GM18907 (cell line): ENCODE results near the gene TNFRSF18.

Source experiments
- ATAC-seq: cut with Tn5 transposase; IDR thresholded peaks from one replicate; pipeline ENCODE4 v1.9.1; 2021; ENCODE audit warnings: mild to moderate bottlenecking, moderate library complexity; ENCODE audit not compliant: unreplicated experiment

TNFRSF18 gene

DNA sequence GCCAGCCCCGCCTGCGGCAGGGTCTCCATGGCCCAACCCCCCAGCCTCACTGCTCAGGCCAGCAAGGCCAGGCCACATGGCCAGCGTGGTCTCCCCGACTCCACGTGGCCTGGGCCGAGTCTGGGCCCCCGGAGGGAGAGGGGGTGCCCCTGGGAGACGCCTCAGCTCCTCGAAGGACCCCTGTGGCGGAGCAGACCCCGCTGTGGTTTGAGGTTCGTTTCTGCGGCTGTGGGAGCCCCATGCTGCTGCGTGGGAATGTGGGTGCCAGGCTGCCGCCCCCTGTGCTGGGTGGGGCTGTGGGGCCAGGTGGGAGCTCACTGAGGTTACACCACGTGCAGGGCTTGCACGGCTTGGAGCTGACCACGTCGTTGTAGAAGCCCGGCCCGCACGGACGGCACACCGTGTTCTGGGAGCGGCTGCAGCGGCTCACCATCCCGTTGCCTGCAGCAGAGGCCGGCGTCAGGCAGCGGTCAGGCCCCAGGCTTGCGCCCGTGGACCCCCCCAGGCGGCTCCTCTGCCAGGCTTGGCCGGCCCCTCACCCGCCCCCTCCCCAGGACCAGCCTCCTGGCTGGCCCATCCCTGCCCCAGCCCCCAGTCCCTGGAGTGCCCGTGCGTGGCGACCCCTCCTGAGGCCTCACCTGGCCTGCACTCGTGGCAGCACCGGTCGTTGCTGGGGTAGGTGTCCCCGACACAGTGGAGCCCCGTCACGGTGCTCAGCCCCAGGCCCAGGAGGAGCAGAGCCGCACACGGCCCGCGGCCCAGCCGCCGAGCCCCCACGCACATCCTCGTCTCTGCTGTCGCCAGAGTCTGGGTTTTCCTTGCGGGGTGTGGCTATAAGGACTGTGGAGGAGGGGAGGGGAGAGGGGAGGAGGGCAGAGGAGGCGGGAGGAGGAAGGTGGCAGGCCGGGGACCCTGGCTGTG lies 7.2 kb upstream of the TNFRSF18 start, which contains the start of gene TNFRSF4:
TNFRSF4 (minus strand) TSS at position 809 of the 921 bp plus-strand sequence; CDS start at position 783, 26 bp downstream.
- no peak for ATAC-seq

DNA sequence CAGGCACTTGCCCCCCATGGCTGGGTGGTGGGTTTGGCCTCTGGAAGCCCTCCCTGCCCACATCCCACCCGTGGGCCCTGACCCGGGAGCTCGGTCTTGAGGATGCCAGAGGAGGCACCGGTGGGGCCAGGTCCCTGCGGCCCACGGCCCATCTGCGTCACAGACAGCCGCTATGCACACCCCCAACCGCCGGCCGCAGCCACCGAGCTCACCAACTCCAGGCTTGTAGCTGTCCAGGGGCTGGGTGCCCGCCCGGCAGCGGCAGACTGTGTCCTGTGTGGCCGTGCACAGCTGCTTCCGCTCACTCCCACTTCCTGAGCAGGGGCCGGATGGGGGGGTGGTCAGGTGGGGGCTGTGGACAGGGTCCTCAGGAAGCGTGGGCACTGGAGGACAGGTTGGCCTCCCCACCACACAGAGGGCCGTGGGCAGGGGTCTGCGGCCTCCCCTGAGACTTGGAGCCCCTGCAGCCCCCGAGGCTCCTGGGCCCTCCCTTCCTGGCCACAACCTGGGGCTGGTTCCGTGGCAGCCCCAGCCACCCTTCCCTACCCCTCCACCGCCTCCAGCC lies 6.5 kb upstream of the TNFRSF18 start:
- ATAC-seq, result no peak

DNA sequence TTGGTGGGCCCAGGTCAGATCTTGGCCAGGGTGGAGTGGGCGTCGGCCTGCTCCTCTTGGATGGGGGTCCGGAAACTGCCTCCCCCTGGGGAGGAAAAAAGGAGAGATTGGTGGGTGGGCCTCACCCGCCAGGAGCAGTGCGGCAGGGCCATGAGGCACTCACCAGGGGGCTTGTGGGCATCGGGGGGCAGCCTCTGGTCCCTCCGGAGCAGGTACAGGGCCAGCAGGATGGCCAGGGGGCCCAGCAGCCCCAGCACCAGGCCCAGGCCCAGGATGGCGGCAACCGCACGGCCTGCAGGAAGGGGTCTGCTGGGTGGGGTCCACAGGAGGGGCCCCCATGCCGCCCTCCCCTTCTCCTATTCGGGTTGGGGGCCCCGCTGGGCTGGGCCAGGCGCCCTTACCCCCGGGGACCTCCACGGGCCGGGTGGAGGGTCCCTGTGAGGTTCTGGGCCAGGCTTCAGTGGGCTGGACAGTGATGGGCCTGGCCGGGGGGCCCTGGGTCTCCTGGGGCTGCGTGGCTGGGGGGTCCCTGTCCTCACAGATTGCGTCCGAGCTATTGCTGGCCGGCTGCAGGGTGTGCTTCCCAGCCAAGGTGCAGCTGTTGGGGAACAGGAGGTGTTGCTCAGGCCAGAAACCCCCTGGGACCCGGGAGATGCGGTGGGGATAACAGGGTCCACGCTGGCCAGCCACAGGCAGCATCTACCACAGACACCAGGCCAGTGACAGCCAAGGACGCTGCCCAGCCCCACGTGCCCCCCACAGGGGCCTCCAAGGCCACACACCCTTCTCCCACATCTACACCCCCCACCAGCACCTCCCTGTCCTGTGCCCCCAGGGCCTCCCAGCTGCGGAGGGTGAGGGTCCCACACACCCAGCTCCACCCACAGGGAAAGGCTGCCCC lies 5.4 kb upstream of the TNFRSF18 start:
- no peak for ATAC-seq

DNA sequence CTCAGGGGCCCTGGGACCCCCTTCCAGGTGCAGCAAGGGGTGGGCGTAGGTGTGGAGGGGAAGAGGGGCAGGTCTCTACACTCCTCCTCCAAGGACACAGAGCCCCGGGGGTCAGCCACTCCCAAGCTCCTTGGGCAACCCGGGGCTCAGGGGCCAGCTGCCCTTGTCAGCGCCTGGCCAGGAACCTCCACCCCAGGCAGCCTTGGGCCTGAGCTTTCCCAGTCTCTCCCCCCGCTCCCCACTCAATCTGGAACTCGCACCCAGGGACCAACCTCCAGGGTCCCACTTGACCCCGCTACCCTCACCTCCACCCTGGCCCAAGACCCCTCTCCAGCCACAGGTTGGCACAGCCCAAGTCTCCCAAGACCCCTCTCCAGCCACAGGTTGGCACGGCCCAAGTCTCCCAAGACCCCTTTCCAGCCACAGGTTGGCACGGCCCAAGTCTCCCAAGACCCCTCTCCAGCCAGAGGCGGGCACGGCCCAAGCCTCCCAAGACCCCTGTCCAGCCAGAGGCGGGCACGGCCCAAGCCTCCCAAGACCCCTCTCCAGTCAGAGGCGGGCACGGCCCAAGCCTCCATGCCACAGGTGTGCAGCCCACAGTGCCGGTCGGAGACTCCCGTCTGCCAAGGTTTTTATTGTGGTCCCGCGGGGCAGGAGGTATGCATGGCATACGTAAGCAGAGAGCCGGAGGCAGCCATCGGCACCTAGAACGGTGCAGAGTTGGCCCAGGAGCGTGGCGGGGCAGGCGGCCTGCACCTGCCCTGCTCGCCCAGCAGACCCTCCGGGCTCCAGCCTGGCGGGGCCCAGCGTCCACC lies 4.5 kb upstream of the TNFRSF18 start:
- no peak for ATAC-seq

DNA sequence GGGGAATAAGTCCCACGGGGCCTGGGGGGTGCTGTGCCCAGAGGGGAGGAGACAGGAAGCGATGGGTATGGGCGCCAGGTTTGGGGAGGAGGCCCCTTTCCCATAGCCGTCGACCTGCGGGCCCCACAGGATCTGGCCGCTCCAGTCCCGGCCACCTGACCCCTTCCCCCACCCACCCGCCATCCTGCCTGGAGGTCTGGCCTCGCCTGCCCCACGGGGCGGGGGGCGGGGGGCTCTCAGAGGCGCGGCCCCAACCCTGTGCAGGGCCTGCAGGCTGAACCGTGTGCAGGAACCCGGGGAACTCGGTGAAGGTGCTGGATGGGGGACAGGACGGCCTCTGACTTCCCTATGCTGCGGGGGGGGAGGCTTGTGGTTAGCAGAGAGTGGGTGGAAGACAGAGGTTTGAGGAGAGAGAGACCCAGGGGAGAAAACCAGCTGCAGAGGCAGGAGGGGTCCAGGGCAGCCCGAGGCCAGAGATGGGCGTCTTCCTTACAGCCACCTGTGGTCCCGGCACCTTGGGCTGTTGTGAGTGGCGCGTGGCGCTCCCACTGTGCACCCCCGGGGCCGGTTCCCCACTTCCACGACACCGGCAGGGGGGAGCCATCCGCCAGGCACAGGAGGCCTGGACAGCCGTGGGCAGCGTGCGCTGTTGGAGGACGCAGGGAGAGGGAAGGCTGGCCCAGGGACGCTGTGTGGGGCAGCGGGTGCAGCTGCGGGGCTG lies 2.5 kb upstream of the TNFRSF18 start:
- ATAC-seq, result no peak

DNA sequence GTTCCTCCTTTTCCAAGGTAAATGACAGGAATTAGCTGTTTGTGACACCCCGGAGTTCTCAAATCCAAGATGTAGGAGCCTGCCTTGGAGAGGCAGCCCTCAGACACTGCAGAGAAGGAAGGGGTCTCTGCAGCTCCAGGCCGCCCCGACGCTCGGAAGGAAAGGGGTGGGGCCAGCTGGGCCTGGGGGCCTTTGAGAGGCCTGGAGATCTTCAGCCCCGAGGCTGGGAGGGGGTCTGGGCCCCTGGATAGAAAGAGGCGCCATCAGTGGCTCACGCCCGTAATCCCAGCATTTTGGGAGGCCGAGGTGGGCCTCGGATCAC lies 1.1 kb upstream of the TNFRSF18 start:
- no peak for ATAC-seq

DNA sequence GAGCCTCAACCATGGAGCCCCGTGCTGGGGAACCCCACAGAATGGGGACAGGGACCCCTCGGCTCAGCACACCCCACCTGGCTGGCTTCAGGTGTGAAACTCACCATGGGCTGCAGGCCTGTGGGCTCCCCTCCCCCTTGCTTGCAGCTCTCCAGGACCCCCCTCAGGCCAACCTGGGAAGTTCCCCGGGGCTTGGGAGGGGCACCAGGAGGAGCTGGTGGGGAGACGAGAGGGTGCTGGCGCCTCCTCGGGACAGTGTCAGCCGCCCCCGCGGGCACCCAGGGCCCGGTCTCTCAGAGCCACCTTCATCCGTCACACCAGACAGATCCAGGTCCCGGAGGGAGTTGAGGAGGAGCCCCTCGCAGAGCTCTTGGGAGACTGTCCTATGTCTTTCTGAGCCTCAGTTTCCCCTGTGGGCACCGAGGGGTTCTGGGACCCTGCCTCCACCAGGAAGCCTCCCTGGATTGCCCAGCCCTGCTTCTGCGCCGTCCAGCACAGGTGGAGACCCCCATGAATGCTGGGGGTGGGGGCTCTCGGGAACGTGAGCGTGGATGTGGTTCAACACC lies 657 bp upstream of the TNFRSF18 start:
- ATAC-seq, result no peak

DNA sequence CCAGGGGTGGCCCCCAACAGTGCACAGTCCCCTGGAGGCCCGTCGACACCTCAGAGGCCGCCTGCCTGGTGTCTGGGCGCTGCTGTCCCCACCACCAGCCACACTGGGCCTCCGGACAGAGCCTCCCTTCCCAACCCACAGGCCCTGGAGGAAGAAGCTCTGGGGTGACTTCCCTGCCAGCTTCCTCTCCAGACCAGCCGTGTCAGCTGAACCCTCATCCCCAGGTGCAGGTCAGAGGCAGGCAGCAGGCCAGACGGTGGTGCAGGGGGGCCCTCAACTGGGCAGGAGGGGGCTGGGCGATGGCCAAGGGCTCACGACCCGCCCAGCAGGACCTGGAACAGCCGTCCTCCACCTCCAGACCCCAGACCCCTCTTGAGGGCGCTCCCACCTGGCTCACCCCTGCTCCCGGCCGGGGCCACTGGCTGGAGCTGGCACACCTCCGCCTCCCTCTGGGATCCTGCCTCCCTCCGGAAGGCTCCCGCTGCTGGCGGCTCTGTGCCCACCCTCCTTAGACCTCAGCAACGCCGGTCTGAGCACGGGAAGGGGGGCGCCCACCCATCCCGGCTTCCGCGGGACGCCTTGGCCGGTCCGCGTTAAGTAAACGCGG lies 520 bp downstream of the TNFRSF18 start:
- ATAC-seq, result no peak

DNA sequence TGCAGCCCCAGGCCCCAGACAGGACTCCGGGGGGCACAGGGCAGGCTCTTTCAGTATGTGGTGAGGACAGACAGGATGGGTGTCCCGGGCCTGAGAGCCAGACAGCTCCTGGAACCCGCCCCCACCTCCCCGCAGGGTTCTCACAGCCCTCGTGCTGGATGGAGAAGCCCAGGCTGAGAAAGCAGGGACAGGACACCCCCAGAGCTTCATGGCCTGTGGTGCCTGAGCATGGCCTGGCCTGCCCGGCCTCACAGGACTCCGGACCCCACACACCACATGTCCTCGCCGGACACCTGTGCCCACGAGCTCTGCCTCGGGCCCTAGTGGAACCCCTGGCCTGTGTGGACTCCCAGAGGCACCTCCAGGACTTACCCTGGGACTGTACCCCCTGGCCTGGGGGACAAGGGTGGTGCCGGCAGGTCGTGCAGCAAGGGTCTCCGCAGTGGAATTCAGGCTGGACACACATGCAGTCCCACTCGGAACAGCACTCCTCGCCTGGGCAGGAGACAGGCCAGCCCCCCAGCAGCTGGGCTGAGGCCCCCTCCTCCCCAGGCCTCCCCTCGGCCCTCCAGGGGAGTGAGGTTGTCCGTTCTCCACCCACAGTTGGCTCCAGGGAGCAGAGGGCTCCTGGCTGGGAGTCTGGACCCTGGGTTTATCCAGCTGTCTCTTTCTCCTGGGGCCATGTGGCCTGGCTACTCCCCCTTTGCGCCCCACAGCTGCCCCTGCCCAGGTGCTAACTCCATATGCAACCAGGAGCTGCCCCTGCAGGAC lies 1.2 kb downstream of the TNFRSF18 start:
- no peak for ATAC-seq

DNA sequence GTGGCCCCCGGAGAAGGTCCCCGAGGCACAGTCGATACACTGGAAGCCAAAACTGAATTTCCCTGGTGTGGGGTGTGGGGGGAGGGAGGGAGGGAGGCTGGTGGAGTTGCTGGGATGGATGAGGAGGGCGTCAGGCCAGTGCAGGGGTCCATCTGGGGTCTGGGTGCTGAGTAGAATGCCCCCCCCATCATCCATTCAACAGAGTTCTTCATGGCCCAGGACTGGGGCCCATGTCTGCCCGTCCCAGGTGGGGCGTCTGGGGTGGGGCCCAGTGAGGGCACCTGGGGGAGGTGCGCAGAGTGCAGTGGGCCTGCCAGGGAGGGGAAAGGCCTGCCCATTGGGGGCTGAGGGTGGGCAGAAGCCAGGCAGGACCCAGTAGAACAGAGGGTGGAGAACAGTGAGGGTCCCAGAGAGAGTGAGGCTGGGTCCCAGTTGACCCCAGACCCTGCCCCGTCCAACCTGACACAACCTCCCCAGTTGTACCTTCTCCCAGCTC lies 1.9 kb downstream of the TNFRSF18 start:
- ATAC-seq, result no peak

DNA sequence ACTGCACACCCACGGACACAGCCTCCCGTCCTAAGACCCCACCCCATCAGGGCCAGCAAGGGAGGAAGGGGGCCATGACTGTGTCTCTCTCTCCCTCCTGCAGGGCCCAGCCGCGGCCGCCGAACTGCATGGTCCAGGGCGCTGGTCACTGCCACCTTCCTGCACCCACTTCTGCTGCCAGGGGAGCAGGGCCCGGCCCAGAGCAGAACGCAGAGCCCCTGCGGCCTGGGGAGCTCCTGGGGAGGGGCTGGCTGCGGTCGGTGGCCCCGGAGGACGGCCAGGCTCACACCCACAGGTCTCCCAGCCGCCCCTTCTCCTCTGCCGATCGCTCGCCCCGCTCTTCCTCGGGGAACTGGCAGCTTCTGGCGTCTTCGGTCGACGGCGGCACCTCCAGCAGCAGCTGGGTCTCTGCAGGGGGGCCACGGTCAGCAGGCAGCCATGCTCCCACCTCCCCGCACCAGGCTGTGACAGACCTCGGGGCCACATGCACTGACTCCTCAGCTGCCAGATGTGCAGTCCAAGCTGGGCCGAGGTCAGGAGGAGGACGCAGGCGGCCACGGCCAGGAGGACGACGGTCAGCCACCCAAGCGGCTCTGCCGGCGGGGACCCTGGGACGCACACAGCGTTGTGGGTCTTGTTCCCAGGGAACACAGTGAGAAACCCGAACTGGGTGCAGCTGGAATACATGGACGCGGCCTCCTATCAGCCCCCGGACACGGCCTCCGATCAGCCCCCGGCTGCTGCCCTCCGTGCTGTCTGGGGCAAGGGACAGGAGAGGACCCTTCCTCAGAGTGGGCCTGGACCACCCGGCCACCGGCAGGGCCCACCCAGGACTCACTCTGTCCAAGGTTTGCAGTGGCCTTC lies 2.6 kb downstream of the TNFRSF18 start:
- ATAC-seq, result no peak

DNA sequence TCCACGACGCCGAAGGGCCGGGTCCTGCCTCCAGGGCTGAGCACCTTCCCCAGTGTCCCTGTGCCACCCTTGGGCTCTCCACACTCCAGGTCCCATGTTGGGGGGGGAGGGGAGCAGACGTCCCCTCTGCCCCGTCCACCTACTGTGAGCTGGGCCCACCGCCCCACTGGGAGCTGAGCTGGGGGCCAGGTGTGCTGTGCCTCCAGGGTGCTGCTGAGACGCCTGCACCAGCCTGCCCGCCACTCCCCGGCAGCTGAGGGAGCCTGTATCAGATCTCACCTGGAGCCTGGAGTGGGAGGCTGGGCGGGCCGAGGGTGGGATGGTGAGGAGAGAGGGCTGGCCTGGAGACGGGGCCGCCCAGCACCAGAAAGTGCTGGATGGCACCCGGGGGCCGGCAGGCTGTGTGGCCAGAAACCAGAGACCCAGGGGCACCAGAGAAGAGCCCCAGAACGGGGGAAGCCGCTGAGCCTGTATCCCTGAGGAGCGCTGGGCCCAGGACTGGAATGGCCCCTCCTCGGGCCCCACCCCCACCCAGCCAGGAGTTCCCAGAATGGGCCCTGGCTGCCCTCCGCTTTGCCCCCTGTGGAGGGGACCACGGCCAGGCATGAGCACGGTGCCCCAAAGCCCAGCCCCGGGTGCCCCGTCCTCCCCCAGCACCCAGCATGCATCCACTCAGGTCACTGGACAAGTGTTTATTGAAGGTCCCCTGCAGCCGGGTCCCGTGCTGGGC lies 3.4 kb downstream of the TNFRSF18 start:
- no peak for ATAC-seq

DNA sequence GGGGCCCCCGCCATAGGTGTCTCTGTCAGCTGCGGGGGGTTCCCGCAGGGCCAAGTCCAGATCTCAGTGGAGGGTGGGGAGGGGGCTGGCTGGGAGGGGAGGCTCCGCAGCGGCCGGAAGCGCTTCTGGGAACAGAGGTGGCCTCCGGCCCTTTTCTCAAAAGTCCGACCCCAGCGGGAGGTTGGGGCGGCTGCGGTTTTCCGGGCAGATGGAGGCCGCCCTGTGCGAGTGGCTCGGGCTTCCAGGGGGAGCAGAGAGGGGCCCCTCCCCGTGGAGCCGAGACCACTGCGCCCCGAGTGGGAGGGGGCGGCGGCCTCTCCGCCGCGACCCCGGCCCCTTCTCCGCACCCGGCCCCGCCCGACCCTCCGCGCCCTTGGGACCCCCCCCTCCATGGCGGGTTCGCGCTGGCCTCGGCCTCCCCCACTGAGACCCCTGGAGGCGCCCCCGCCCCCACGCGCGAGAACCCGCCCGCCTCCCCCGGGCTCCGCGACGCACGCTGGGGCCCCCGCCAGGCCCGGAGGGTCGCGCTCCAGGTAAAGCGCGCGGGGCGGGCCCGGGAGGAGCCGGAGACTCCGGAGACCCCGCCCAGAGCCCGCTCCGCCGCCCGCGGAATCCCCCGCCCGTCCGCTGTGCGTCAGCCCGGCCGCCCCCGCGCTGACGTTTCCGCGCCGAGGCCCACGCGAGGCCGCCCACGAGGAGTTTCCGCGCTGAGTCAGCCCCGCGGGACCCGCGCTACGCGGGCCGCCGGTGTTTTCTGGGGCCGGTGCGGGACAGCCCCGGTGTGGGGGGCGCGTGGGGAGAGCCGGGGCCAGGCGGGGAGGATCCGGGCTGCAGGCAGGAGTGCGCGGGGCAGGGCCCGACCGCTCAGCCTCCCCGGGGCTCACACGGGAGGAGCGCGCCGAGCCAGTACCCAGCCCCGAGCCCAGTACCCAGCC lies 5.2 kb downstream of the TNFRSF18 start:
- peak; percentile 54 for ATAC-seq

DNA sequence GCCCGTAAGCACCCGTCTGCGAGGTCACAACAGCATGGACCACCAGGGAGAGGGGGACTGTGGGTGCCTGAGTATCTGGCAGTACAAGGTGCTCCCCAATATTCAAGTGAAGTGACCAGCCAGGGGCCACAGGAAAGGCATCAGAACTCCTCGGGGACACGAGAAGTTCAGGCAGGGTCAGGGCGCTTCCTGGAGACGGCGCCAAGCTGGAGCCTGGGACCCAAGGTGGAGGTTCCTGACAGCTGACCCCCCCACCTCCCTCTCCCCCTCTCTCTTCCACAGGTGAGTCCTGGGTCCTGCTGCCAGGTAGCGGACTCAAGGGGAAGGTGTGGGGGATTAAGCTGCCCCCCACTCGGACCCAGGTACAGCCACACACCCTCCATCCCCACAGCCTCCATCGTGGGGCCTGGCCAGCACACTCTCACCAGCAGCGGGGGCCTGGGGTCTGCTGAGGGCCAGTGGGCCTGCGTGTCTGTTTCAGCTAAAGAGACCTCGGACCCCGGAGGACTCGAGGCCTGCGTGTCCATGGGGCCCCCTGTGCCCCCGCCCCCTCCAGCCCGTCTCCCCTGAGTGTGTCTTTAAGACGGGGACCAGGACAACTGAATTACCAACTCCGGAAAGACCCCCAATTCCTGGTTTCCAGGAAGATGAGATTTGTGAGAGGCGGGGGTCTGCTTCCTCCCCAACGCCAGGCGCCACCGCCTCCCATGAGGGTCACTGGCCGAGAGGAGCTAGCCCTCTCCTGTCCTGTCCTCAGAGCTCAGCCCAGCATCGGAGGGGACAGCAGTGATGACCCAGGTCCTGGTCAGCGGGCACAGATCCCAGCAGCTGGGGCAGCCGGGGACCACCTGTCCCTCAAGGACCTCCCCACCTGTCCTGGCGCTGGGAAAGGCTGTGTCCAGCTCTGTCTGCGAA lies 6.2 kb downstream of the TNFRSF18 start:
- ATAC-seq, result no peak
